Mucosa of descending colon (tissue), 3 donors: ENCODE results near the gene CMSS1. TPM values are rescaled to one million over a fixed set of nuclear protein-coding genes. Genes with fewer than 3 reads are reported as not detected.

ENCODE experiments used
- ATAC-seq: fragments of 200-7000 bp; cut with Tn5 transposase; one replicate; pipeline ENCODE4 v1.9.1; 2020; ENCODE audit warnings: mild to moderate bottlenecking, moderate library complexity
- DNase-seq, 3 donors: peaks; one replicate each; pipeline ENCODE4 v3.0.0-alpha.2; 2020
- H3K36me3 ChIP-seq: fragments of 200-600 bp; one replicate; pipeline ENCODE4 v1.8.0; 2021; ENCODE audit warnings: low read depth, mild to moderate bottlenecking
- H3K4me1 ChIP-seq: fragments of 200-600 bp; one replicate; pipeline ENCODE4 v1.8.0; 2021; ENCODE audit warnings: low read depth, mild to moderate bottlenecking
- H3K4me3 ChIP-seq: fragments of 200-600 bp; one replicate; pipeline ENCODE4 v1.8.0; 2021; ENCODE audit warnings: mild to moderate bottlenecking
- H3K9me3 ChIP-seq: fragments of 200-600 bp; one replicate; pipeline ENCODE4 v1.8.0; 2021; ENCODE audit warnings: mild to moderate bottlenecking
- CTCF ChIP-seq: fragments of 200-600 bp; IDR thresholded peaks from one replicate; pipeline ENCODE4 v1.8.0; 2022; ENCODE audit warnings: antibody characterized with exemption, mild to moderate bottlenecking
- intact Hi-C, 2 donors: fragments of 100-400 bp; cut with DNase I in 1 of 2; cut with micrococcal nuclease in 1 of 2; formaldehyde crosslinking; loops; one replicate each; pipeline versions ENCODE4 v1.11.0 to v1.11.1; 2022; cut with DNase I, micrococcal nuclease
- total RNA-seq, 3 donors: library from RNA; stranded (reverse); fragmentation: NEBNext Ultra II Directional in 2 of 3; extraction: Animal tissue kit (Norgen Biotek cat#: 25700) in 2 of 3; gene quantifications; one replicate each; pipeline versions ENCODE4 v1.2.1 to v1.2.4, GENCODE V29; 2021 to 2023
- donor health status: DM: no; HTN: no; CAD: no; lungs with moderate emphysema.
- donor health status: DM: no; HTN: no; CAD: no.
- donor health status: DM: no; HTN: yes; CAD: no.

Gene CMSS1
- total RNA-seq, 3 donors from 2014 or later = 9.6 to 24.2 (median 13.8) TPM

GRCh38 chr3:99783011-99783573, 34.6 kb upstream of the CMSS1 start:
- H3K9me3 ChIP-seq = no peaks in the 10 kb centered on the region
- no peak for TF ChIP-seq CTCF
- H3K4me1 ChIP-seq = no peaks in the 10 kb centered on the region
- H3K4me3 ChIP-seq = no peak overlapping the region
- intact Hi-C loops = no loop called here
- no peaks in the 10 kb centered on the region for H3K36me3 ChIP-seq
- ATAC-seq (no peak), DNase-seq (no peak)

GRCh38 chr3:99789011-99789721, 28.5 kb upstream of the CMSS1 start:
- ATAC-seq = peak; percentile 71
- no peak overlapping the region for H3K4me3 ChIP-seq
- H3K4me1 ChIP-seq = no peaks in the 10 kb centered on the region
- H3K9me3 ChIP-seq = no peaks in the 10 kb centered on the region
- intact Hi-C loops = no loop called here
- peak in 1 of 3 donors; percentile 23 for DNase-seq
- H3K36me3 ChIP-seq = no peaks in the 10 kb centered on the region
- TF ChIP-seq CTCF = peak; percentile 25

- TF ChIP-seq CTCF = no peak
- no peaks in the 10 kb centered on the region for H3K36me3 ChIP-seq
- no peak for ATAC-seq
- no peak overlapping the region for H3K4me3 ChIP-seq
- DNase-seq = no peak
- H3K4me1 ChIP-seq = no peaks in the 10 kb centered on the region
- no peaks in the 10 kb centered on the region for H3K9me3 ChIP-seq
- intact Hi-C loops = no loop called here
Observed at GRCh38 chr3:99794485-99794884, 23.2 kb upstream of the CMSS1 start.

GRCh38 chr3:99795573-99795972, 22.1 kb upstream of the CMSS1 start:
- intact Hi-C loops = no loop called here
- H3K4me3 ChIP-seq = no peak overlapping the region
- no peak for TF ChIP-seq CTCF
- H3K36me3 ChIP-seq = no peaks in the 10 kb centered on the region
- H3K9me3 ChIP-seq = no peaks in the 10 kb centered on the region
- no peaks in the 10 kb centered on the region for H3K4me1 ChIP-seq
- ATAC-seq (no peak), DNase-seq (no peak)

- DNase-seq (no peak), ATAC-seq (no peak)
Observed at GRCh38 chr3:99799422-99799821, 18.2 kb upstream of the CMSS1 start.

More at GRCh38 chr3:99799422-99799821, 18.2 kb upstream of the CMSS1 start:
- H3K4me1 ChIP-seq = no peaks in the 10 kb centered on the region
- intact Hi-C loops = no loop called here
- H3K9me3 ChIP-seq = peaks cover 1% of the 10 kb centered on the region
- no peak for TF ChIP-seq CTCF
- H3K4me3 ChIP-seq = no peak overlapping the region
- no peaks in the 10 kb centered on the region for H3K36me3 ChIP-seq
